GM21528 (cell line): ENCODE data around the gene ADTRP.

Experiments used
- ATAC-seq: cut with Tn5 transposase; IDR thresholded peaks from one replicate; pipeline ENCODE4 v1.9.1; 2021; ENCODE audit warnings: mild to moderate bottlenecking, moderate library complexity; ENCODE audit not compliant: unreplicated experiment, low FRiP score

Gene ADTRP

DNA sequence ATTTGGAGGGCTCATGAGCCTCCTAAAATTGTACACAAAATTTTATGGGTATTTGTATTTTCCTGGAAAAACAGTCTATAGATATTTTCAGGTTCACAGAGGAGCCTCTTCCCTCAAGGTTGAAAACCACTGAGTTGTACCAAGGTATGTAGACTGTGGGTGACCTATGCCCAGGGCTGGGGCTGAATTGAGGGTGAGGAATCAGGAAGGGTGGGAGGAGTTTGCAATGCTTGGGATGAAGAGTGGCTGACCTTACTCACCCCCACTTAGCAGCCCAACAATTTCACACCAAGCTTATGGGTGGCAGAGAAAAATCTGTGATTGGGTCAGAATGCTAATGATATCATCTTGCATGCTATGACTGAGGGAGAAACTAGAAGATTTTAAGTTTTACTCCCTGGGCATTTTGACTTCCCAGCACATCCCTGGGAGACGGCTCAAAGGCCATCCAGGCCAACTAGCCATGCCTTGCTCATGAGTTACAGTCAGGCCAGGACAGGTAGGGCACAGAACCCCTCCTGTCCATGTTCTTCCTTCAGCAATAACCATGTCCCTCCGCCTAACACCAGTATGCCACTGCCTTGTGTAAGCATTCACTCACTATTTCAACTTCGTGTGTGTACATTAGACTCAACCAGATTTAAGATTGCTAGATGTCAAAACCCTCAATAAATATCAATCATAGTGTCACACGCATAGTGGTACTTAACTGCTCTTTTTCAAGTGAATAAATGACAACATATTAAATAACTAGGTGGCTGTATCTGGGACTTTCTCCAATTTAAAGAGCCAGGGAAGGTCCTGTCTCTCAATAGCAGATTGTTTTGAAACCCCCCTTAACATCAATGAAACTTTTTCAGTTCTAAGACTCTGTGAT is 16.6 kb downstream of the ADTRP start:
- no peak for ATAC-seq

DNA sequence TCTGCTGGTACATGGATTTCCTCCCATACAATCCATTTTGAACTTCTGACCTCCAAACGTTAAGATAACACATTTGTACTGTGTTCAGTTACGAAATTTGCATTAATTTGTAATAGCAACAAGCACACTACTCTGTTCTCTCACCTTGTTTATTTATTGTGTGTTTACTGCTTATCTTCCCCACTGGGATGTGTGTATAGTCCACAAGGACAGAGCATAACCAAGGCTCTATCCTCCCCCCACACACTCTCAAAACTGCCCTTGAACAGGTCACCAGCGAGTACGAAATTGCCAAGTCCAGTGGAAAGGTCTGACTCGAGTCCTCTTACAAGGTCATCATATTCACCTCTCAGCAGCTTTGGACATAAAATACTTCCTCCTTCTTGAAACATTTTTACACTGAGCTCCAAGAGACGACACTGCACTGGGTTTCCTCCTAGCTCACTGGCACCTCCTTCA is 18.6 kb downstream of the ADTRP start:
- no peak for ATAC-seq

DNA sequence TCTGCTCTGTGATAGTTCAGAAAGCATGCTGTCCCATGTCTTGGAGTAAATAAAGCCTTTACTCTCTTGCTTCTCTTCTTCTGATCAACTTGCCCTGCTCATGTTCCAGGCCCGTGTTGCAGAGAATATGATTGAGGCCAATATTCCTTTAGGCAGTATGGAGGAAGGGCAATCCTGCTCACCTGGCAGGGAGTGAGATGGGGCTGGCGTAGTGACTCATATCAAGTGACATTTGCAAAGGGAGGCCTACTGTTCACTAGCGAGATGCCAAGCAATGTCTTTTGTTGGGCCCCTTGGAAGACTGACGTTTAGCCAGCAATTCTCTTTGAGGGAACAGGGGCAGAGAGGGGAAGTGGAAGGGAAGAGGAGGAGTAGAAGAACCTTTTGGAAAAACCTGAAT is 19.7 kb downstream of the ADTRP start:
- no peak for ATAC-seq

DNA sequence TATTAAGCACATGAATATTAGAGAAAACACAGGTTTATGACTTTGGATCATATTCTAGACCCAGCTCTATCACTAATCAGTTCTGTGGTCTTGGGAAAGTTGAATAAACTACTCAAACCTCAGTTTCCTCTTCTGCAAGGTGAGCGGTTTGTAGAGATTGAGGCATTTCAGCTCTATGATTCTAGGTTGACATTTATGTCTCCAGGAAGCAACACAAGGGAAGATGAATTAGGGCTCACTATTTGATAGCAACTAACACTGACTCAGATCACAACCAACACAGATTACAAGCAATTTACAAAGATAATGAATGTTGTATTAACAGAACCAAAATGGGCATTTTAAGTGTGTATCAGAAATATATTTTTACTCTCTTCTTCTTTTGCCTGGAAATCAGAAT is 21.9 kb downstream of the ADTRP start:
- no peak for ATAC-seq

DNA sequence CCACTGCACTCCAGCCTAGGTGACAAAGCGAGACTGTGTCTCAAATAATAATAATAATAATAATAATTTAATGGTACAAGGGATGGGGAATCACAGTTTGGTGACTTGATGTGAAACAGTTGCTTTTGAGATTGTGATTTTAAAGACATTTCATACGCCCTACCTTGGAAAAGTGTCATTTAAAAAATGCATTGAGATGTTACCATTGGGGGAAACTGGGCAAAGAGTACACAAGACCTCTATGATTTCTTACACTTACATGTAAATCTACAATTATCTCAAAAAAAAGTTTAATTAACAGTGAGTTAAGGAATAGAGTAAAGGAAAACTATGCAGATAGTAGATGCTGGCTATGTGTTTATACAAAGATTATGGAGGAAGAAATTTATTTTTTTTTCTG is 22.3 kb downstream of the ADTRP start:
- no peak for ATAC-seq

DNA sequence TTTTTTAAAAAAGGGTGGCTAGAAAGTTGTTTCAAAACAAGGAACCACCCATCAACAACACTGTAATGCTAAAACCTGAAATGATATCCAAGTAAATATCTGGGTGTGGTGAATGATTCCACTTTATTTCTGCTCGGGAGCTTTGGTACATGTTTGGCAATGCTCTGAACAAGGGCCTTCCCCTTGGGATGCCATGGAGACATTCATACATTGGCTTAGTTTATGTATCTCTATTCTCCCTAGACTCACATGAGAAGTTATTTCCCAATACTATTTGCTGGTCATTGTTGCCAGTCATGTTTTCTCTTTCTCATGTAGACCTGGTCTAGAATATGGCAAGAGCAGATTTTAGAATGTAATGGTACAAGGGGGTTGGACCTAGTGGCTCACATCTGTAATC is 22.9 kb downstream of the ADTRP start:
- ATAC-seq = no peak

DNA sequence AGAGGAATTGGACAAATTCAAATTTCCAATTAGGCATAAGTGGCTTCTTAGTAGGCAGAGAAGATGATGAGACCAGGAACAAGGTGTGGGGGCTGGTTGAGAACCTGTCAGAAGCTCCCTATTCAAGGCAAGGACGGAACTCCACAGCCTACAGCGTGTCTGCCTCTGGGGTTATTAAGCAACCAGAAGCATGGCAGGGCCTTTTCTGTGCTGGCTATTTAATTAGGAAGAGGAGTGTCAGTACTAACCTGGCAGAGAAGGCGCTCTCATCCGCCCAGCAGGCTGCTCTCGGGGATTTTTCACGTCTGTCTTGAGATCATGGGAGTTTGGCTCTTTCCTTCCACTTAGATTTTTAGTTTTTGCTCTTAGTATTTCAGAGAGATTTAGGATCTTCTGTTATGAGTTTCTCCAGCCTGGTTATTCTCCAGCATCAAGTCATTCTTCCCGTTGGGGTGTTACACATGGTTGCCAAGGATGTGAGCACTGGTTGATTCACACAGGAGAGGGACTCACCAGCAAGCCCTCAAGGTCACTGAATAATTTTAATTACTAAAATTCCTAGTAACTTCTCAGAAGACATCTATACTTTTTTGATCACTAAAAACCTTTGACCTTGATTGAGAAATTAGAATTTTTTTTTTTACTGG is 23.9 kb downstream of the ADTRP start:
- ATAC-seq = no peak

DNA sequence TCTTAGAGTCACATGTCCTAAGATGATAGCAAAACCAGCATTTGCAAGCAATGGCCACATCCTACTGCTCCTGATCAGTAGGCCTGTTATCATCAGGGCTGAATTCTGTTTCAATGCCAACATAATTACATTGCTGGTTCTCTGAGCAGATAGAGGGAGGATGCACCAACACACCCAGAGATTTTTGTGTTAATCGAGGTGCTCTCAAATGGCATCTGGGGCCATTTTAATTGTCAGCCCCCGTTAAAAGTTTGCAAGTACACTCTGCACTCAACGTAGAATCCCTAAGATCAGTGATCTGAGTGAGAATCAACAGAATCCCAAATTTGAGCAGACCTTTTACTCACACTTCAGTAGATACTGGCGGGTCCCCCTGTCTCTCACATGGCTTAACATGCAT is 24.8 kb downstream of the ADTRP start:
- ATAC-seq = no peak

DNA sequence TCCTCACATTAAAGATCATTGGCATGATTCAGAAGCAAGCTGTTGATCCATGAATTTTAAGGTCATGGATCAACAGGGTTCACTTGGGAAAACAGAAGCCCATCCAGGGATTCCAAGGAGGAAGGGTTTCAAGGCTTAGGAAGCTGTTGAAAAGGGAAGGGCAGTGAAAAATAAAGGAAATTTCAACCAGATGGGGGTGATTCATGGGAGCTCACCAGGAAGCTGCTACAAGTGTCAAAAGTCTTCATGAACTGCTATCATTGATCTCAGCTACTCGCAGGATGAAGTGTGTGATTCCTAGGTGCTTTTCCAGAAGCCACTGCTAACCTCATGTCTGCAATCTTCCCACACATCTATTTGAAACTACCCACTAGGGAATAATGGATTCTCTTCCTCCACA is 26.2 kb downstream of the ADTRP start:
- ATAC-seq = no peak

DNA sequence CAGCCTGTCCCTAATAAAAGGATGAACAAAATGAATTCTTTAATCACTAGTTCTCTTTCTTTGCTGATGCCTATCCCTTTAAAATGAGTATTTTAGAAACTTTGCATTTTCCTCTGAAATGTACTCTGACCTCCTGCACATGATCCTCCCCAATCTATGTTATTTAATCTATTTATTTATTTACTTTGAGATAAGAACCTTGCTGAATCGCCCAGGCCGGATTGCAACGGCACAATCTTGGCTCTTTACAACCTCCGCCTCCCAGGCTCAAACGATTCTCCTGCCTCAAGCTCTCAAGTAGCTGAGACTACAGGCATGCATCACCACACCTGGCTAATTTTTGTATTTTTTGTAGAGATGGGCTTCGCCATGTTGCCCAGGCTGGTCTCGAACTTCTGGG is 27.9 kb downstream of the ADTRP start:
- no peak for ATAC-seq

DNA sequence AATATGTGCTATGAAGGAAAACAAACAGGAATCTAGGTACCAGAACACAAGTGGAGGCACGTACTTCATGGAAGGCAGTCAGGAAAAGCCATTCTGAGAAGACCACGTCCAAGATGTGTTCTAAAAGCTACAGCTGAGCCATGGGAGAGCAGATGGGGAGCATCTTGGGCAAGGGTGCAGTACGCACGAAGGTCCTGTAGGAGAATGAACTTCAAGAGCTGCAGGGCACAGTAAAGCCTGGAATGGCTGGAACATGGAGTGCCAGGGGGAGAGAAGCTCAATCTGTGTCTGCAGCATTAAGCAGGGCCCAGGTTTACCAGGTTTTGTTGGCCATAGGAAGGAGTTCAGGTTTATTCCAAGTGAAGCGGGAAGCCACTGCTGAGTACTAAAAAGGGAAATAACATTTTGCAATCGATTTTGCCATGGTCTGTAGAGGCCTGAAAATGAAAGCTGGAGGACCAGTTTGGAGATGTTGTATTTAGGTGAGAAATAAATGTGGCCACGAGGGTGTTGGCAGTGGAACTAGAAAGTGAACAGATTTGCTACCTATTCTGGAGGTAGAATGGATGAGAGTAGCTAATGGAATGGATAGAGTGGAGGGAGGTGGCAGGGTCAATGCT is 29.9 kb downstream of the ADTRP start:
- ATAC-seq = no peak

DNA sequence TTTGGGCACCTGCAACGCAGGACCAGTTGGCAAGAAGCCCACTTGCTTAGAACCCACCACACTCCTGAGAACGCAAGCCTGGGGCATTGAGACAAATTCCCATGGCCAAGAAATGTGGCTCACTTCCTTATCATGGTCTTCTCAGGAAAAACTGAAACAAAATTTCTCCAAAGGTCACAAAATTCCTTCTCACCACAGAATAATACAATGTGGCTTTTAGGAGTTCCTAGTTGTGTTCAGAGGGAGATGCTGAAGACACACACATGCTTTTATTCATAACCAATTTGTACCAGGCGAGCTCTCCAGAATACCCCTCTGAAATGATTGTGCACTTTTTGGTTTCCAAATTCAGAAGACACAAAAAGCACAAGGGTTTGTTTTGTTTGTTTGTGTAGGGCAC is 31.6 kb downstream of the ADTRP start:
- no peak for ATAC-seq

DNA sequence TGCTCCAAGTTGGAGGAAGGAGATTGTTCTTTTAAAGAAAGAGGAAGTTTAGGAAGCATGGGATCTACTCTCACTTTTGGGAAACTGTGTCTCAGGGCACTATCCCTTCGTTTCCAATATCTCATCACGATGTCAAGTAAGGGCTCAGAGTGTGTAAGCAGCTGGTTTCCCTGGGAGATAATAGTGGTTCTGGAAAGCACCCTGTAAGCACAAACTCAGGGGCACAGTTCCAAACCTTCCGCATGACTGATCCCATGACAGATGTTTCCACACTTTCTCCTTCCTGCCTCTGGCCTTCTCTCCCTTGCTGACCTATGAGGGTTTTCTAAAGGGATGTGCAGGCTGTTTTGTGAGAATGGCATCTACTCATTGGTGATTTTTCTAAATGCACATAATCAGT is 33.9 kb downstream of the ADTRP start:
- ATAC-seq = no peak

DNA sequence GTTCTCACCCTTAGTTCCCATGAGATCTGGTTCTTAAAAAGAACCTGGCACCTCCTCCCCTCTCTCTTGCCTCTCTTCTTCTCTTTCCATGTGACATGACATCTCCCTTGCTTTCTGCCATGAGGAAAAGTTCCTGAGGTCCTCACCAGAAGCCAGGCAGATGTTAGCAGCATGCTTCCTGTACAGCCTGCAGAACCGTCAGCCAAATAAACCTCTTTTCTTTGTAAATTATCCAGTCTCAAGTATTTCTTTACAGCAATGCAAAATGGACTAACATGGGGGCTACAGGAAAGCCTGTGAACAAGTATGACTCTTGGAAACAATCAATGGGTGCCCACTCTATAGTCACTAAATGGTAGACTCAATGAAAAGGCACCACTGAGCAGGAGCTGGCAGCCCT is 34.5 kb downstream of the ADTRP start:
- ATAC-seq = no peak

DNA sequence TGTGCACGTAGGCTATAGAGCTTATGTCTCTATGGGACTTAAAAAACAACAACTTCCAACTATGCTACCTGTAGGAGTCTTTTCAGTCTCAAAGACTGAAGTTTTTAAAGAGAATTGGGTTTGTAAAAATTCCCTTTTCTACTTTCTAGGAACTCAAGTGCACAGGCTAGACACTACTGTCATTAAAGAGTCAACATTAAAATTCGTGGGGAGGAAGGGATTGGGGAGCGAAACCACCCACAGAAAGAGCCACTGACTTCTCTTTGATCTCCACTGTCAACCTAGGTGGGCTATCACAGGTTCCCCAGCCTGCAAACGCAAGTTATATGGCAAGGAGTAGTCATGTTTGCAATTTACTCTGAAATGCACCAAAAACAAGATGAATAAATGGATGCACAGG is 37.7 kb downstream of the ADTRP start:
- no peak for ATAC-seq

DNA sequence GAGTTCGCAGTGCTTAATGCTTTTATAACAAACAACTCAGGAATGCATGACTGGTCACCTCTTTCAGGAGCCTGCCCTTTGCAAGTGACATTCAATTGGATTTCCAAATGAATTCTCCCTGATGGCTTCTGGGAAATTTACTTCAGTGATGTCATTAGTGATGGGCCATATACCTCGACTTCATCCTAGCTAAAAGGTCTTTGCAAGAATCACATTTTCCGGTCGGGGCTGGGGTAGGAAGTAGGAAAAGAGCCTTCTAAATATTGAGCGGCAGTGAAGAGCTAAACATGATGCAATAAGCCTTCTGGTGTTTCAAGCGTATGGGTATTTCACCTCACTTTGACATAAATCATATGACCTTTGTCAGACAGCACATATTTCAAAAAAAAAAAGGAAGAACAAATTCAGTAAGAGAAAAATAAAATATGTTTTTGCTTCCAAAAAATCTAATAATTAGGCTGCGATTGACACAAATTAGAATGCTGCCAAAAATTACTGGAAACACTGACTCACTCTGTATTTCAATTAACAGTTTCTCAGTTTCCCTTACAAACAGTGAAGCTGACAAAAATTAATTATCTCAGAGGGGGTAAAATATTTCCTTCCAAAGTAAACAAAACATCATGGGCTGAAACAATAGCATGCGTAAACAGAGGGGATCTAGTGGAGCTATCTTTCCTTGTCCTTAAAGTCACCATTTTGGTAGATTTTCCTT is 39.8 kb downstream of the ADTRP start:
- ATAC-seq = no peak

DNA sequence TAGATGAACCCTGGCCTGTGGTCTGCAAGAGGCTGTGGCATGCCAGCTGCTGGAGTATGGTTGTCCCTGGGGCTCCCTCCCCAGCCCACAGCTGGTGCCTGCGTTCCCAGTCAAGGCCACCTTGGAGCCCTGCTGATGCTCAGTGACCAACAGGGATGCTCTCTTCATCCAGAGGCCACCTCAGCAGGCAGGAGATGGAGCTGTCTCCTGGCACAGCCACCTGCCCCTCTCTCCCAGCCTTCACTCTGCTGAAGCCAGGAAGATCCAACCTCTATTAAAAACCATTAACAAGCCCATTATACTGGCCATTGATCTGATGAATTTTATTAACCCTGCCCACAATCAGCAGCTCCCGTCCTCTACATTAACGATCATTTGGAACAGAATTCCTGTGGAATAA is 40.4 kb downstream of the ADTRP start:
- no peak for ATAC-seq

DNA sequence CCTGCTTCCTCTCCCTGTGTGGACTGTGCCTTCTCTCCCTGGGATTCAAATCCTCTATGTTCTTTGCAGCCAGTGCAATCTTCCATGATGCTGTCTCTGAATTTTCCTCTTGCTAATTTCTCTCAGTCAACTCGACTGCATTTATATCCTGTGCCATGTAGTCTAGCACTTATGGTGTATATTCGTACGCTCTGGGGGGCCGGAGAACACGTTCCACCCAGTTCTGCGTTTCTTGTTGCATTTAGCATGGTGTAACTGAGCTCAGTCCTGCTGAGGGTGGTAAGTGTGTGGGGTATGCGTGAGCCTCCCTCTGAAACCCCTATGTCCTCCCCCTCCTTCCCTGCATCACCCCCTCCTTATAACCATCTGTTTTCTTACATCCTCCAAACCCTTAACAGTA is 42.0 kb downstream of the ADTRP start:
- ATAC-seq = no peak

DNA sequence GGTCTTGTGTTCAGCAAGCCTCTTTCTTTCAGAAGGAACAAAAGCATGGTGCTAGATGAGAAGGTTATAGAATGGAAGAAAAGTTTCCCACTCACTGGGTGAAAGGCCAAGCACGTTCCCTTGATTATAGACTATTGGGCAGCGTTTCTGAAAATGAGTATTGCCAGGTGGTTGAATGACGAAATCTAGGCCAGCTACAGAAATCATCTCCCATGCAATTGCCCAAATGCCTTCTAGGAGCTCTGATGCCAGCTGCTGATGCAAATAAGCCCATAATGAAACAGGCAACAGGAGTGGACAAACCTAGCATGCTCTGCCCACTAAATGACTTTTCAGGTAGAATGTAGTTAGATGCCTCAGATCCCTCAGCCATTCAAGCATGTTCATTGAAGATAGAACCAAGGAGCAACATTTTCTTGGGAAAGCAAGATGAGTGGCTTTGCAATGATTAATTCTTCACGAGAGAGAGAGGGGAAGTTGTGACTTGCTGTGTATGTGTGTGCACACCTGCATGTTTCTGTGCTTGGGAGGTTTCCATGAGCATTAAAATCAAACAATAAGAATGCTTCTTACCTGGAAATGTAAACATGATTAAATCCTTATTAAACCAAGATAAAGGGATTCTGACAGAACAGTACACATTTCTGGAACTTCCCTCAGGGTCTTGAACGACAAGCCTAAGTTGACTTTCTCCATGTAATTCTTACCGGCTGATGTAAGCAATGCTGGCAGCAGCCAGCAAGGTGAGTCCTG is 43.6 kb downstream of the ADTRP start:
- no peak for ATAC-seq

DNA sequence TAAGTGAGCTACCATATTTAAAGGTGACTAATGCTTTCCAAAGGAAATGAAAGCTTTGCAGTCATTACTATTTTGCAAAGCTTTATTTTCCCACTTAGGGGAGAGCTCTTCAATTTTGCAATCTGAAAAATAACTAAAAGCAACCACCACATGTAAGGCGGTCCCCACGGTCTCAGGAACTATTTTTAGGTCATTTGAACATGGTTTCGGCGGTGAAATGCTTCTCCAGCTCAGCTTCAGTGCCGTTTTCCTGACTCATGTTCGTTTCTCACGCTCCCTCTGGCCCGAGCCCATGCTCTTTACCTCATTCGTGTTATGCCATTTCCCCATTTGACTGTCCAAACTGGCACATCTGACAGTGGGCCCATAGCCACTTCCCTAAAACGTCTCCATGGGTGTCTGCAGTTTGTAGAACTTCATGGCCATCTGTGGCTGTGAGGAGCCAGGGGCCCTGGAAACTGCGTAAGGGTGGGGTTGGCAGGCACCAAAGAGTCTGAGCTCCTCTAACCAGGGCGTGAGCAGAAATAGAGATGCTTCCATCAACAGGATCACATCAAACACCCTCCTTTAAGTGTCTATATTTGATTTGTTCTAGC is 46.5 kb downstream of the ADTRP start:
- peak; percentile 80 for ATAC-seq
